Hepatocyte (in vitro differentiated cells): ENCODE data around the gene SERINC5.

Experiments
- CTCF ChIP-seq: fragments of 200-600 bp; sonication (generic); IDR thresholded peaks from 2 replicates; pipeline ENCODE4 v1.5.1; 2016; ENCODE audit warnings: antibody characterized with exemption, mild to moderate bottlenecking; ENCODE audit not compliant: poor library complexity
- EZH2 ChIP-seq: fragments of 200-600 bp; sonication (generic); IDR thresholded peaks from 2 replicates; pipeline ENCODE4 v1.6.1; 2016; ENCODE audit warnings: antibody characterized with exemption, mild to moderate bottlenecking, borderline replicate concordance
- EZH2phosphoT487 ChIP-seq: fragments of 200-600 bp; sonication (generic); IDR thresholded peaks from one replicate; pipeline ENCODE4 v1.6.1; 2018; ENCODE audit warnings: antibody characterized with exemption, mild to moderate bottlenecking, low read depth, moderate library complexity; ENCODE audit not compliant: unreplicated experiment, severe bottlenecking

- no peak for TF ChIP-seq CTCF
- TF ChIP-seq EZH2, result no peak
- no peak for TF ChIP-seq EZH2phosphoT487
These were observed 130.6 kb downstream of the SERINC5 start for GRCh38 chr5:80125022-80125961.
